ENCODE results near the gene PLEKHA8.

PLEKHA8 gene

DNA sequence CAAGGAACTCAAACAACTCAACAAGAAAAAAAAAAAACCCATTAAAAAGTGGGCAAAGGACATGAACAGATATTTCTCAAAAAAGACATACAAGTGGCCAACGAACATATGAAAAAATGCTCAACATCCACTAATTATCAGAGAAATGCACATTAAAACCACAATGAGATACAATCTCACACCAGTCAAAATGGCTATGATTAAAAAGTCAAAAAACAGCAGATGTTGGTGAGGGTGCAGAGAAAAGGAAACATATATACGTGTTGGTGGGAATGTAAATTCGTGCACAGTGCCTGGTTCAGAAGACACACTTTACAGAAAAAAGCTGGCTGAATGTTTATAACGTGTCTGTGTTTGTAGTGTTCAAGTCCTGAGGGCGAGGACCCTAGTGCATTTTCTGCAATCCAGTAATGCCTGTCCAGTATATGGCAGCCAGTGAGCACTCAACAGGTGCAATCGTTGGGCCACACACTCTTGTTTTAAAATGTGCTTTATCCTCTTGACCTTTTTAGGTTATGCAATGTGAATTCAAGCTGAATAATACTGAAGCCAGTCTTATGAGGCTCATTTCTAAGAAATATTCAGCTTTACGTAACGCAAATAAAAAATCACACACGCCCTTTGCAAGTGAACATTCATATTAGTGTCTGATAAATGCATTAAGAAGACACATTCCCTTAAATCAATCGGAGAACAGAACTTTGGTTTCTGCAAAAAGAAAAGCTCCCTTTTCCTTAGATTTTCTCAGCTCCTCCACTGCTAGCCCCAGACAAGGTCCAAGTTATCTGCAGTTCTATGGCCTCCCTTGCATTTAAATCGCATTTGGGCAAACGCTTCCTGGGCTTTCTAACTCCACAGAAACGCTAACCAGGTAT is 105.8 kb downstream of the PLEKHA8 start:
- DNase-seq (ENCODE audit: insufficient read length, low spot score) (no peak), FAIRE-seq (no peak)
- TF ChIP-seq, protein P1, sequence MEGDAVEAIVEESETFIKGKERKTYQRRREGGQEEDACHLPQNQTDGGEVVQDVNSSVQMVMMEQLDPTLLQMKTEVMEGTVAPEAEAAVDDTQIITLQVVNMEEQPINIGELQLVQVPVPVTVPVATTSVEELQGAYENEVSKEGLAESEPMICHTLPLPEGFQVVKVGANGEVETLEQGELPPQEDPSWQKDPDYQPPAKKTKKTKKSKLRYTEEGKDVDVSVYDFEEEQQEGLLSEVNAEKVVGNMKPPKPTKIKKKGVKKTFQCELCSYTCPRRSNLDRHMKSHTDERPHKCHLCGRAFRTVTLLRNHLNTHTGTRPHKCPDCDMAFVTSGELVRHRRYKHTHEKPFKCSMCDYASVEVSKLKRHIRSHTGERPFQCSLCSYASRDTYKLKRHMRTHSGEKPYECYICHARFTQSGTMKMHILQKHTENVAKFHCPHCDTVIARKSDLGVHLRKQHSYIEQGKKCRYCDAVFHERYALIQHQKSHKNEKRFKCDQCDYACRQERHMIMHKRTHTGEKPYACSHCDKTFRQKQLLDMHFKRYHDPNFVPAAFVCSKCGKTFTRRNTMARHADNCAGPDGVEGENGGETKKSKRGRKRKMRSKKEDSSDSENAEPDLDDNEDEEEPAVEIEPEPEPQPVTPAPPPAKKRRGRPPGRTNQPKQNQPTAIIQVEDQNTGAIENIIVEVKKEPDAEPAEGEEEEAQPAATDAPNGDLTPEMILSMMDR (IDR thresholded peaks at IDR 0.05; ENCODE audit: insufficient read depth, missing control alignments), result no peak

- no peak for FAIRE-seq
- DNase-seq (ENCODE audit: insufficient read length, low spot score), result peak; percentile 94
- TF ChIP-seq, protein P1 (IDR thresholded peaks at IDR 0.05; ENCODE audit: insufficient read depth, missing control alignments), result no peak
These were observed 106.5 kb downstream of the PLEKHA8 start, which contains the start of gene MTURN for GRCh38 chr7:30134611-30135300. MTURN (plus strand) TSS chr7:30134986; CDS start chr7:30135137, 151 bp downstream.

DNA sequence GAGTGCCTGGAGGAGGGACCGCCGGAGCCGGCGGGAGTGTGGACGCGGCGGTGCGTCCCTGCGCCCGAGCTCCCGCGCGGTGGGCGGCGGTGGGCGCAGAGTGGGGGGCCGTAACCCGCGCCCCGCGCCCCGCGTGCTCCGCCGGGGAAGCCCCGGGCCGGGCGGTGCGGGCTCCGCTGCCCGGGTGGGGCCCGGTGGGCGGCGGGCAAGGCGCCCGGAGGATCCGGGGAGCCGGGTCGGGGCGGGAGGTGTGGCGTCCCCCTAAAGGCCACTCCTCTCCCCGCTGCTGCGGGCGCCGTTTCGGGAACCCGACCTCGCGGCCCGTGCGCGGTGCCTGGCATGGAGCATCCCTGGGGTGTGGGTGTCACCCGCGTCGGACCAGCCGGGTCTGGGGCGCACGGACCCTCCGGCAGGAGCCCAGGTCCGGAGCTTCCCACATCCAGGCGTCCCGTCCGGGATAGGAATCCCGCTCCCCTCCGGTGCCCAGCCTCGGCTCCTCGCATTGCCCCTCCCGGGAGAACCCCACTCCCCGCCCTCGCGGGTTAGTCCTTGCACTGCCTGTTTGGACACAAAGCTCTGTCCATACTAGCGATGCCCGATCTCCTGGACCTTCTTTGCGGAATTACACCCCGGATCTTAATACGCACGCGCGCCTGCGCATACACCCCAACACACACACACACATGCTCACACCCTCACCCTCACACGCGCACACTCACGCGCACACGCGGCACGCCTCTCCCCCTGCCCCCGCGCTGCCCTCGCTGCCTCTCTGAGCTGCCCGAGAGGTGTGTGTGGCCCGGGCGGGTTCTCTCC is 107.3 kb downstream of the PLEKHA8 start:
- no peak for DNase-seq (ENCODE audit: insufficient read length, low spot score)
- FAIRE-seq, result no peak
- TF ChIP-seq, protein P1 (IDR thresholded peaks at IDR 0.05; ENCODE audit: insufficient read depth, missing control alignments), result no peak

DNA sequence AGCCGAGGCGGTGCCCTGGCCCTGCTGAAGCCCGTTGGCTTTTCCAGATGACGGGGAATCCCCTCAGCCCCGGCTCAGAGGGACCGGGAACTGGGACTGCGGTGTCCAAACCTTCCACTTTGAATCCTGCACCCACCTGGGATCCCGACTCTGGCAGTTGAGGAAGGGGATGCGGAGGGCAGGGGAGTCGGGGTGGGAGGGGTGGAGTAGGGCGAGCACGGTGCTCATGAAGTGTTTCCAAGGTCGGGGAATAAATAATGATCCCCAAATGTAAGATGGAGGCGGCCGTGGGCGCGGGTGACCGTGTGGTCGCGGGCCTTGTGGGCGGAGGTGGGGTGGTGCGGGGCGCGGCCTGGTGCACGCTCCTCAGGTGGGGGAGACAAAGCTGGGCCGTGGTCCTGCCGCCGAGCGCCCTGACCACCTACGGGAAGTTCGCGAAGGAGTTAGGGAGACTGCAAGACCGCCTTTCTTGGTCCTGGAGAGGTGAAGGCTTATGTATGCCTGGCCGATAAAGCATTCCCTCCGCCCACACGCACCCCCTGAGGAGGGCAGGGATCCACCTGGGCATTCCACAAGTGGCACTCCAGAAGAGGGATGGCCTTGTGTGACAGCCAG is 108.0 kb downstream of the PLEKHA8 start:
- no peak for DNase-seq (ENCODE audit: insufficient read length, low spot score)
- FAIRE-seq, result no peak
- TF ChIP-seq, protein P1 (IDR thresholded peaks at IDR 0.05; ENCODE audit: insufficient read depth, missing control alignments), result no peak

DNA sequence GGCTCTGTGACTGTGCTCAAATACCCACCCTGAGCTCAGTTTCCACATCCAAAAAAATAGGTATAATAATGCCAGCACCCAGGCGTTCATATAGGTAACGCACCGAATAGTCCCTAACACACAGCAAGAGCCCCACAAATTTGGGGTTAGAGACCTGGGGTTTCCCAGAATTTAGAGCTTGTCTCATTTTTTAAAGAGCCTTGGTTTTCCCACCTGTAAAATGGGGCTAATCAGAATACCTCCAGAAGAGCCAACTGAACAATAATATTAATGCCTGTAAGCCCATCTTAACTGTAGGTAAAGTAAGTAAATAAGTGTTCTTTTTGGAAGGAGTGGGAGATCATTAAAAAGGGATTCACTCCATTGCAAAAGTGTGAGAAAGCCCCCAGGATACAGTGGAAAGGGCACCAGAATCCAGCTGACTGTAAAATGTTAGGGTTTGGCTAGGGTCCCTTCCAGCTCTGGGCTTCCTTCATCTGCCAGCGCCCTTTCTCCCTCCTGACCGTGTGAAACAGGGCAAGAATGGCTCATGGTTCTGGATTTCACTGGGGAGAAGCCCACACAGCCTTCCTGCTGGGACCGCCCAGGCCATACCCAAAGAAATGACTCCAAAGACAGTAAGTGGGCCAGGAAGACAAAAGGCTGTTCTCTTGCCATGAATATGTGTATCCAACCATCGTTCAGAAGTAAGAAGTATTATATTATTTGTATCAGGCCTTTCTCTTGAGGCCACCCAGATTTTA is 108.7 kb downstream of the PLEKHA8 start:
- FAIRE-seq (no peak), DNase-seq (ENCODE audit: insufficient read length, low spot score) (no peak)
- TF ChIP-seq, protein P1 (IDR thresholded peaks at IDR 0.05; ENCODE audit: insufficient read depth, missing control alignments), result no peak

DNA sequence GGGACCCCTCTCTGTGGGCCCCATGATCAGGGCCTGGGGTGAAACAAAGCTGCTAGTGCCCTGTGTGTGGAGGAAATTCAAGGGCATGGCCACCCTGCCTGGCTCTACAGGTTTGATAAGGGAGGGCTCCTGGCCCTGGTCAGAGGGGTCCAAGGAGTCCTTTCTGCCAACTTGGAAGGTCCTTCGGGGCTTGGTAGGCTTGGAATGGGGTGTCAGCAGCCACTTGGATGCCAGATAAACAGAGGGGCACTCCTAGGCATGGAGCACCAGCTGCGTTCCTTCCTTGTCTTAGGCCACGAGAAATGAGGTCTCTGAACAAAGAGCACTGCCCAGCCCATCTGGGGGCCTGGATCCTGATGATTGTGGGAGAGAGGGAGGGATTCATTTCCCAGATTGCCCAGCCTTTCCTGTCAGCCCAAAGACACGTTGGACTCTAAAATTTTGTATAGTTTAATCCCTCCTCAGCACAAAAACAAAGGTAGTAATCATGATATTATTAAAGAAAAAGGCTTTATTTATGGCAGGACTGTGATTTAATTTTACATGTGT is 111.7 kb downstream of the PLEKHA8 start:
- FAIRE-seq (no peak), DNase-seq (ENCODE audit: insufficient read length, low spot score) (no peak)
- TF ChIP-seq, protein P1 (IDR thresholded peaks at IDR 0.05; ENCODE audit: insufficient read depth, missing control alignments), result no peak

All from D721Med (cell line).